ENCODE data around the gene RTEL1. TPM values are rescaled to one million over a fixed set of nuclear protein-coding genes. Genes with fewer than 3 reads are reported as not detected.

RTEL1 gene, protein sequence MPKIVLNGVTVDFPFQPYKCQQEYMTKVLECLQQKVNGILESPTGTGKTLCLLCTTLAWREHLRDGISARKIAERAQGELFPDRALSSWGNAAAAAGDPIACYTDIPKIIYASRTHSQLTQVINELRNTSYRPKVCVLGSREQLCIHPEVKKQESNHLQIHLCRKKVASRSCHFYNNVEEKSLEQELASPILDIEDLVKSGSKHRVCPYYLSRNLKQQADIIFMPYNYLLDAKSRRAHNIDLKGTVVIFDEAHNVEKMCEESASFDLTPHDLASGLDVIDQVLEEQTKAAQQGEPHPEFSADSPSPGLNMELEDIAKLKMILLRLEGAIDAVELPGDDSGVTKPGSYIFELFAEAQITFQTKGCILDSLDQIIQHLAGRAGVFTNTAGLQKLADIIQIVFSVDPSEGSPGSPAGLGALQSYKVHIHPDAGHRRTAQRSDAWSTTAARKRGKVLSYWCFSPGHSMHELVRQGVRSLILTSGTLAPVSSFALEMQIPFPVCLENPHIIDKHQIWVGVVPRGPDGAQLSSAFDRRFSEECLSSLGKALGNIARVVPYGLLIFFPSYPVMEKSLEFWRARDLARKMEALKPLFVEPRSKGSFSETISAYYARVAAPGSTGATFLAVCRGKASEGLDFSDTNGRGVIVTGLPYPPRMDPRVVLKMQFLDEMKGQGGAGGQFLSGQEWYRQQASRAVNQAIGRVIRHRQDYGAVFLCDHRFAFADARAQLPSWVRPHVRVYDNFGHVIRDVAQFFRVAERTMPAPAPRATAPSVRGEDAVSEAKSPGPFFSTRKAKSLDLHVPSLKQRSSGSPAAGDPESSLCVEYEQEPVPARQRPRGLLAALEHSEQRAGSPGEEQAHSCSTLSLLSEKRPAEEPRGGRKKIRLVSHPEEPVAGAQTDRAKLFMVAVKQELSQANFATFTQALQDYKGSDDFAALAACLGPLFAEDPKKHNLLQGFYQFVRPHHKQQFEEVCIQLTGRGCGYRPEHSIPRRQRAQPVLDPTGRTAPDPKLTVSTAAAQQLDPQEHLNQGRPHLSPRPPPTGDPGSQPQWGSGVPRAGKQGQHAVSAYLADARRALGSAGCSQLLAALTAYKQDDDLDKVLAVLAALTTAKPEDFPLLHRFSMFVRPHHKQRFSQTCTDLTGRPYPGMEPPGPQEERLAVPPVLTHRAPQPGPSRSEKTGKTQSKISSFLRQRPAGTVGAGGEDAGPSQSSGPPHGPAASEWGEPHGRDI (N-terminal part only)
- 274 and 684 TPM in 2 replicates for total RNA-seq (2011; cell fraction: chromatin; rRNA removed; ENCODE audit: low replicate concordance)
- total RNA-seq (2011; cell fraction: nucleolus; rRNA removed), result 188 TPM in 2 replicates
- total RNA-seq (2011; cell fraction: nucleoplasm; rRNA removed), result 175 and 176 TPM in 2 replicates
- total RNA-seq (2014; rRNA removed) (27.7 and 32.0 TPM in 2 replicates), total RNA-seq (2014; rRNA removed; fragmentation: Illumina TruSeq; extraction: Trizol) (11.3 and 12.0 TPM in 2 replicates), total RNA-seq (2015; rRNA removed; fragmentation: Illumina TruSeq; extraction: Trizol) (14.0 and 15.4 TPM in 2 replicates), total RNA-seq (2021) (53.1 and 61.0 TPM in 2 replicates), polyA plus RNA-seq (2011; rRNA removed) (25.2 and 34.3 TPM in 2 replicates), polyA plus RNA-seq (2014; fragmentation: Illumina TruSeq; extraction: Trizol) (17.9 and 20.1 TPM in 2 replicates), polyA plus RNA-seq (2014; fragmentation: Nextera tagmentation; extraction: Ambion mirVana) (under 1 TPM; 0.36 to 0.45 TPM), polyA plus RNA-seq (2014; rRNA removed) (31.8 and 35.7 TPM in 2 replicates), polyA minus RNA-seq (2011; rRNA and poly(A)+ RNA removed) (48.3 and 49.0 TPM in 2 replicates), Bru-seq, nascent RNA (percentile 68 among the genes with signal in this experiment), BruChase-seq, experiment 1, labeled RNA remaining after a 2-hour chase (percentile 50 among the genes with signal in this experiment), BruChase-seq, experiment 2, labeled RNA remaining after a 6-hour chase (percentile 61 among the genes with signal in this experiment)
- 10.0 and 23.6 TPM in 2 replicates for polyA plus RNA-seq (2011; cell fraction: cytosol; rRNA removed)
- polyA plus RNA-seq (2011; cell fraction: nucleus; rRNA removed), result 238 and 368 TPM in 2 replicates
- polyA plus RNA-seq (2012), result 10.8 and 25.1 TPM in 2 replicates
- polyA minus RNA-seq (2011; cell fraction: cytosol; rRNA and poly(A)+ RNA removed), result 14.8 and 14.9 TPM in 2 replicates
- 63.7 and 84.3 TPM in 2 replicates for polyA minus RNA-seq (2011; cell fraction: nucleus; rRNA and poly(A)+ RNA removed)
- long read RNA-seq, experiment 1, full-length matches to known transcripts, result 4 of 76 reads
- long read RNA-seq, experiment 1, partial matches to known transcripts, result 55 of 76 reads
- long read RNA-seq, experiment 1, other reads (novel, unspliced or antisense), result 17 of 76 reads
- long read RNA-seq, experiment 2, partial matches to known transcripts, result 9 of 19 reads
- long read RNA-seq, experiment 2, other reads (novel, unspliced or antisense), result 10 of 19 reads
- long read RNA-seq, experiment 3, partial matches to known transcripts, result 2 of 5 reads
- long read RNA-seq, experiment 3, other reads (novel, unspliced or antisense), result 3 of 5 reads

DNA sequence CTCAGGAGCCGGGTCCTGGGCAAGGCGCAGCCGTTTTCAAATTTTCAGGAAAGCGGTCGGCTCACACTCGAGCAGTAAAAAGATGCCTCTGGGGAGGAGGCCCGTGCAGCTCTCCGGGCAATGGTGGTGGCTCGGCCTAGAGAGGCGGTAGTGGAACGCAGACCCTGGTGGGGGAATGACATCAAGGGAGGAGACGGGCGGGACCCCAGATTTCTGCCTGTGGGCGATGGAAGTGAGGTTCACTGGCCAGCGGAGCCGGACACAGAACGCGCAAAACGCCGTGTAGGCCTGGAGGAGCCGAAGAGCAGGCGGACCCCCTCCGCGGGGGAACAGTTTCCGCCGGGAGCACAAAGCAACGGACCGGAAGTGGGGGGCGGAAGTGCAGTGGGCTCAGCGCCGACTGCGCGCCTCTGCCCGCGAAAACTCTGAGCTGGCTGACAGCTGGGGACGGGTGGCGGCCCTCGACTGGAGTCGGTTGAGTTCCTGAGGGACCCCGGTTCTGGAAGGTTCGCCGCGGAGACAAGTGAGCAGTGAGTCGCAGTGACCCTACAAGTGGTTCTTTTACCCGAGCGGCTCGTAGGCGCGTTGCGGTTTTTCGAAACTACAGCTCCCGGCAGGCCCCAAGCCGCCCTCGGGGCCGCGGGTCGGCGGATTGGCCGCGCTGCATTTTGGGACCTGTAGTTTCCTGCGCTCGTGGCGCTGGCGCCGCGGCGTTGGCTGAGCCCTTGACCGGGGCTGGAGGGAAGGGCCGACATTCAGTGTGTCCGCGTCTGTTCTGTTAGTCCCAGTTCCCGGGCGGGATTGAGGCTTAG, at the start of gene RTEL1:
Gene RTEL1 (plus strand): TSS at position 376 of the 812 bp plus-strand sequence. CDS start 1,091 bp downstream, outside the sequence.
- peak; percentile 85 to 95 (median 89) for DNase-seq (ENCODE audit: extremely low read depth in 1 of 4, low spot score in 3 of 4)
- Histone ChIP-seq H3K36me3 (ENCODE audit: control insufficient read depth, insufficient read depth, low read length) (peaks cover 38% of the 10 kb centered on the region; the same call in 2 of the 3 replicates), H3K4me3 (peak within 1 kb of the TSS; percentile 63), H3K9me1 (ENCODE audit: control insufficient read depth, insufficient read depth, low read length) (no peaks in the 10 kb centered on the region), H3K9me3 (replicated peaks; ENCODE audit: control insufficient read depth, insufficient read depth, low read depth, low read length) (no peaks in the 10 kb centered on the region), H3K79me2 (ENCODE audit: control insufficient read depth, insufficient read depth, low read length) (peaks cover 25% of the 10 kb centered on the region), H3K4me2 (ENCODE audit: insufficient read depth, low read length) (peak within 1 kb of the TSS; percentile 88), H2AFZ (ENCODE audit: low read depth, low read length) (peak within 1 kb of the TSS; percentile 98), H3K27ac (ENCODE audit: extremely low read depth, low read depth, low read length) (peak within 1 kb of the TSS; percentile 87), H3K27me3 (ENCODE audit: control insufficient read depth in 2 of 2, insufficient read depth in 2 of 2, low read length in 2 of 2) (no peaks in the 10 kb centered on the region), H4K20me1 (replicated peaks; ENCODE audit: control insufficient read depth, insufficient read depth, low read length) (no peaks in the 10 kb centered on the region), H3K4me1 (replicated peaks in 1 of 2; ENCODE audit: control insufficient read depth in 2 of 2, insufficient read depth in 2 of 2, low read length in 2 of 2) (peaks cover 28 to 55% of the 10 kb centered on the region in 2 experiments), H3K9ac (ENCODE audit: insufficient read depth in 1 of 2, low read depth in 2 of 2, low read length in 2 of 2) (peak within 1 kb of the TSS; percentile 89 to 100)
- CTCF ChIA-PET (ENCODE audit: low intra/inter-chr PET ratio), result interaction anchor here (0.5 kb wide), 1 partner anchor 44 kb away, joined by 3 read pairs; no protein-coding TSS in a partner anchor
- peak; percentile 93 for ATAC-seq
- in situ Hi-C loops (cut with MboI) (no loop called here), intact Hi-C loops (cut with micrococcal nuclease) (loop anchor here (10.0 kb wide), 1 partner anchor 123 kb away; the partner anchor contains the start of gene PTK6)
- POLR2A ChIA-PET, result interaction anchor here (0.6 to 1.5 kb wide), 9 partner anchors 8 to 379 kb away, joined by 3 to 11 read pairs (median 3); partner anchors contain the start of genes ARFRP1, TPD52L2 and ZGPAT
- TSS peak; percentile 50 for BruUV-seq (replicated peaks)
- FAIRE-seq, result peak; percentile 83
- WGBS (ENCODE audit: insufficient coverage, low coverage, missing lambda C conversion rate), result under 1% methylated on average over 66 of the region's 73 CpGs
- TF ChIP-seq CBX5 (IDR thresholded peaks at IDR 0.05; ENCODE audit: borderline replicate concordance, low read depth) (no peak), SIN3A (IDR thresholded peaks at IDR 0.05; ENCODE audit: borderline replicate concordance in 2 of 2, control insufficient read depth in 1 of 2, low read depth in 2 of 2, low read length in 2 of 2) (peak; percentile 88 to 94; a peak in 3 of 4 replicates), GTF2A2 (tag; IDR thresholded peaks at IDR 0.05) (peak; percentile 69), POLR2A (conservative IDR thresholded peaks at IDR 0.05) (peak; percentile 83), ZNF830 (CRISPR knock-in tag; IDR thresholded peaks at IDR 0.05) (no peak), SREBF1 (IDR thresholded peaks at IDR 0.05; ENCODE audit: borderline replicate concordance, low read depth, low read length) (no peak), CAMTA2 (CRISPR knock-in tag; conservative IDR thresholded peaks at IDR 0.05) (no peak), PRMT5 (CRISPR knock-in tag; IDR thresholded peaks at IDR 0.05) (no peak)
- TF ChIP-seq, protein P1, sequence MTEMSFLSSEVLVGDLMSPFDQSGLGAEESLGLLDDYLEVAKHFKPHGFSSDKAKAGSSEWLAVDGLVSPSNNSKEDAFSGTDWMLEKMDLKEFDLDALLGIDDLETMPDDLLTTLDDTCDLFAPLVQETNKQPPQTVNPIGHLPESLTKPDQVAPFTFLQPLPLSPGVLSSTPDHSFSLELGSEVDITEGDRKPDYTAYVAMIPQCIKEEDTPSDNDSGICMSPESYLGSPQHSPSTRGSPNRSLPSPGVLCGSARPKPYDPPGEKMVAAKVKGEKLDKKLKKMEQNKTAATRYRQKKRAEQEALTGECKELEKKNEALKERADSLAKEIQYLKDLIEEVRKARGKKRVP (CRISPR knock-in tag; IDR thresholded peaks at IDR 0.05), result no peak
- TF ChIP-seq, protein P2, sequence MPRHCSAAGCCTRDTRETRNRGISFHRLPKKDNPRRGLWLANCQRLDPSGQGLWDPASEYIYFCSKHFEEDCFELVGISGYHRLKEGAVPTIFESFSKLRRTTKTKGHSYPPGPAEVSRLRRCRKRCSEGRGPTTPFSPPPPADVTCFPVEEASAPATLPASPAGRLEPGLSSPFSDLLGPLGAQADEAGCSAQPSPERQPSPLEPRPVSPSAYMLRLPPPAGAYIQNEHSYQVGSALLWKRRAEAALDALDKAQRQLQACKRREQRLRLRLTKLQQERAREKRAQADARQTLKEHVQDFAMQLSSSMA (CRISPR knock-in tag; IDR thresholded peaks at IDR 0.05), result no peak
